Endometrial microvascular endothelial cells (primary cell): ENCODE results near the gene GRAP. TPM values are rescaled to one million over a fixed set of nuclear protein-coding genes. Genes with fewer than 3 reads are reported as not detected.

ENCODE experiments used
- in situ Hi-C: cut with HindIII; loops from 2 replicates; pipeline ENCODE4 v1.10.0; 2017; ENCODE audit warnings: low sequenced_read_pairs, low pct_unique_long_range_greater_than_20kb; ENCODE audit errors: inconsistent ontology term
- total RNA-seq: library from RNA; depleted of rRNA; stranded (reverse); fragments of >200 nt; gene quantifications from one replicate; pipeline ENCODE4 v1.2.3, GENCODE V29; 2015; ENCODE audit errors: inconsistent ontology term

Gene GRAP
- total RNA-seq, 1 donor from 2014 or later: 36.1 TPM

- in situ Hi-C loops: no loop called here
Measured at GRCh38 chr17:19005789-19006430, 40.8 kb downstream of the GRAP start.

GRCh38 chr17:19005137-19005773 is 41.5 kb downstream of the GRAP start:
- in situ Hi-C loops: no loop called here

- in situ Hi-C loops: no loop called here
Measured at GRCh38 chr17:19004421-19005136, 42.2 kb downstream of the GRAP start, which contains the start of gene FAM83G. FAM83G (minus strand) TSS chr17:19004764; CDS start chr17:19004041, 723 bp downstream.

- in situ Hi-C loops: no loop called here
Measured at GRCh38 chr17:19003543-19004420, 43.0 kb downstream of the GRAP start.

GRCh38 chr17:19002805-19003542 is 43.8 kb downstream of the GRAP start:
- in situ Hi-C loops: no loop called here

GRCh38 chr17:19001907-19002590 is 44.7 kb downstream of the GRAP start:
- in situ Hi-C loops: no loop called here

- in situ Hi-C loops: no loop called here
Measured at GRCh38 chr17:19000531-19001325, 46.0 kb downstream of the GRAP start.

GRCh38 chr17:18999911-19000310 is 46.8 kb downstream of the GRAP start:
- in situ Hi-C loops: no loop called here

- in situ Hi-C loops: no loop called here
Measured at GRCh38 chr17:18999394-18999793, 47.4 kb downstream of the GRAP start.

GRCh38 chr17:18997650-18998196 is 49.0 kb downstream of the GRAP start:
- in situ Hi-C loops: no loop called here

- in situ Hi-C loops: no loop called here
Measured at GRCh38 chr17:18996458-18996857, 50.3 kb downstream of the GRAP start.

GRCh38 chr17:18995220-18995619 is 51.5 kb downstream of the GRAP start:
- in situ Hi-C loops: no loop called here

- in situ Hi-C loops: no loop called here
Measured at GRCh38 chr17:18994631-18995030, 52.1 kb downstream of the GRAP start.

- in situ Hi-C loops: no loop called here
Measured at GRCh38 chr17:18993905-18994526, 52.7 kb downstream of the GRAP start.

- in situ Hi-C loops: no loop called here
Measured at GRCh38 chr17:18992454-18993130, 54.2 kb downstream of the GRAP start.
